ENCODE data around the gene MAST2.
"Not testable (repeated sequence)": the region's sequence is repeated elsewhere in the genome, so short reads cannot be mapped to it uniquely, and the experiment has no call there.

MAST2 gene

DNA sequence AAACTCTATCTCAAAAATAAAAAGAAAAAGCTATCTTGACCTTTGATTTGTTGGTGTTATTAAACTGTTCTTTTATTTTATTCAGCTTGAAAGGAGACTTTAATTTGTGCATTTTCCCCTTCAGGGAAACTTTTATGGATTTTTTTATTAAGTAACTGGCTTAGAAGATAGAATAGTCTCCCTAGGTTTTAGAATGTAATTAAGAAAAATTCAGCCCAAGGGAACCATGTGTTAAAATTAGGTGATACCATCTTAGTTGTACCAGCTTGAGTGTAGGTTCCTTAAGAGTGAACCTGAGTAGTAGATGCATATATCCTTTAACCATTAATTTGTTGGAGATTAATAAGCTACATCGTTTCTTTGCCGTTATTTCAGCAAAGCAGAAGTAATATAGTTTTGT lies 11.4 kb downstream of the MAST2 start:
- DNase-seq (ENCODE audit: low spot score) = no peak

DNA sequence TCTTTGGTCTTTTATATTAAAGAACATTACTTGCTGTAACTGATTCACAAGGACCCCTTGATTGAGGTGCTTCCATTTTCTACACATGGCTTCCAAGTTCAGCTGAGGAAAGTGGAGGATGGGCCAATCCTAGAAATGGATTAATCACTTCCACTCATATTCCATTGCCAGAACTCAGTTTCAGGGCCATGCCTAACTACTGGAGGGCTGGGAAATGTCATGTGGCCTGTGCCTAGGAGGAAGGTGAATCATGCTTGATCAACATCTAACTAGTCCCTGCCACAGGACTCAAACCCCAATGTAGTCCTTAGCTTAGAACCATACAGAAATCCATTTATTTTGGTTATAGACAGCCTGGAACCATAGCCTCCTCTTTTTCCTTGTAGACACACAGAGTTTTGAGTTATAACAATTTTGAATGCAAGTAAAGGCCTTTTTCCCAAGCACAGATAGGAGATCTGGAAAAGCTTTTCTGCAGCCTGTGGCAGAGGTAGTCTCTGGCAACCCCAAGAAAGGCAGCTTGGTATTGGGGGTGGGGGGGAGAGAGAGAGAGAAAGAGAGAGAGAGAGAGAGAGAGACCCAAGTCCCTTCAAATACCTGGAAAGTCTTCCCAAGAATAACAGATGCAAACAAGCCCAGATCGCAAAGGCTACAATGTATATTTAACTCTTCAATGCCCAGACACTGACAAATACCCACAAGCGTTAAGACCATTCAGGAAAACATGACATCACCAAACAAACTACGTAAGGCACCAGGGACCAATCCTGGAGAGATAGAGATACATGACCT lies 12.5 kb downstream of the MAST2 start:
- peak; percentile 43 for DNase-seq (ENCODE audit: low spot score)

DNA sequence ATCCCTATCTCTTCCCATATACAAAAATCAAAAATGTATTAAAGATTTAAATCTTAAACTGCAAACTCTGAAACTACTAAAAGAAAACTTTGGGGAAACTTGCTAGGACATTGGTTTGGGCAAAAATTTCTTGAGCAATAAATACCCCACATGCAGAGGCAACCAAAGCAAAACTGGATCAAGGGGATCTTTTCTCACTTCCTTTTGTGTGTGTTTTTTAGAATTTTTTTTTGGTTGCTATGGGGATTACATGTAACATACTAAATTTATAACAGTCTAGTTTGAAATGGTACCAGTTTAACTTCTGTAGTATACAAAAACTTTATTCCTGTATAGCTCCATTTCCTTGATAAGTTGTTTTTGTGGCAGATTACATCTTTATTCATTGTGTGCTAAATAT lies 16.8 kb downstream of the MAST2 start:
- no peak for DNase-seq (ENCODE audit: low spot score)

DNA sequence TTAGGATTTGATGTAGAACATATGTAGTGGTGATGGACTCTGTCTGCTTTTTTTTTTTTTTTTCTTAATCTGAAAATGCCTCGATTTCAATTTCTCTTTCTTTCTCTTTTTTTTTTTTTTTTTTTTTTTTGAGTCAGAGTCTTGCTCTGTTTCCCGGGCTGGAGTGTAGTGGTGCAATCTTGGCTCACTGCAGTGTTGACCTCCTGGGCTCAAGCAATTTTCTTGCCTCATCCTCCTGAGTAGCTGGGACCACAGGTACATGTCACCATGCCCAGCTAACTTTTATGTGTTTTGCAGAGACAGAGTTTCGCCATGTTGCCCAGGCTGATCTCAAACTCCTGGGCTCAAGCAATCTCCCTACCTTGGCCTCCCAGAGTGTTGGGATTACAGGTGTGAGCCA lies 17.4 kb downstream of the MAST2 start:
- DNase-seq (ENCODE audit: low spot score) = no peak

DNA sequence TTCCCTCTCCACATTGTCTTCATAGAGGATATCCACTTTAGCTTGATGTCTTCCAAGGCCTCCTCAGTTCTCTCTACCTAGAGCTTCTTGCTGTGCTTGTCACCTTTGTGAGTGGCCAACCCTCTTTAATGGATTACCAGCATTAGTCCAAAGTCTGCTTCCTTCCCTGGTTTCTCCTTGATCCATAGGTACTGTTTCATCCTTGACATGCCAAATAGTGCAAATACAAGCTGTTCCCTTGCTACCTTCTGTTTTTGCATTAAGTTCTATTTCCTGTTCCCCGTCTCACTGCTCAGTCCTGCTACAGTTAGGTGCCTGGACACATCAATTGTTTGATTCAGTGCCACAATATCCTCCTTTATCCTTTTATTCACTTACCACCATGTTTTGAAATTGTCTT lies 19.2 kb downstream of the MAST2 start:
- no peak for DNase-seq (ENCODE audit: low spot score)

DNA sequence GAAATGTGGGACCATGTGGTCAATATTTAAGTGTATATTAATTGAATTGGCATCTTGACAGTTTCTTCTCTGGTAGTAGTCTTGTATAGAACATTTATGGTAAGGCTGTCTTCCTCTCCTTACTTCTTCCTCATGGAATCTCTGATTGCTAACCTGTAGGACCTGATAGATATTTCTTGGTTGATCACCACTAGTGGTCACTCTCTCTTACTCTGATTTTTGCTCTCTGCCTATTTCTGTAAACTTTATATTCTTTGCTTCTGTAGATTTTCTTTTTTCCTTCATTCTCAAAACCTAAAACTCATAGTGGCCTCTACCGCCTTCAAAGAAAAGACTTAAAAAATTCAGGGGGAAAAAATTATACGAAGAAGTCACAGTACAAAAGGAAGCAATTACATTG lies 21.2 kb downstream of the MAST2 start:
- DNase-seq (ENCODE audit: low spot score) = no peak

DNA sequence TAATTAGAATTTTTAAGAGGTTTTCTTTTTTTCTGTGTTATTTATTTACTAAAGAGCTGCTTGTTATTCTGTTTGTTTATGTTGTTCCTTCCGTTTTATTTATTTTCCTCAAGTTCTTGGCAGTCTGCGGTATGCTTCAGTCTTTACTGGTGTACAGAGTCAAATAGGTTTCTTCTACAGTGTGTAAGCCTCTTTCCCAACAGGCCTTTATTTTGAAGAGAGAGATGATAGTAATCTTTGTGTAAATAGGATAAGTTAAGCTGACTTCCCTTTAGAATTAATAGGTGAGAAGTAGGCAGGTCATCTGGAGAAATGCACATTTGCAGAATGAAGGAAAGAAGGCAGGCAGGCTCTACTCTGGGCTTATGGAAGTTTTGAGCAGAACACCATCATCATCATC lies 23.8 kb downstream of the MAST2 start:
- no peak for DNase-seq (ENCODE audit: low spot score)

DNA sequence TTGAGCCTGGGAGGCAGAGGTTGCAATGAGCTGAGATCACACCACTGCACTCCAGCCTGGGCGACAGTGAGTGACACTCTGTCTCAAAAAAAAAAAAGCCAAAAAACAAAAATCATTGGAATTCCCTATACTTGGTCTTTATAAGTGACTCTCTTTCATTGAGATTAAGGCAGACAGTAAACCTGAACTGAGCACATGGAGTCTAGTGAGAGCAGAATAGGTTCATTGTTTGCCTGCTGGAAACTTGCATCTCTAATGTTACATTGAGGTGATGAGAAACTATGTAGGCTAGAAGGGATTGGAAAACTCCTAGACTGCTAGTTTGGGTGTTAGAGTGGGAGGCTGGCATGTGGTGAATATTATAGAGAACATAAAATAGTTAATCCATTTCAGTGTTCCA lies 25.4 kb downstream of the MAST2 start:
- DNase-seq (ENCODE audit: low spot score) = no peak

DNA sequence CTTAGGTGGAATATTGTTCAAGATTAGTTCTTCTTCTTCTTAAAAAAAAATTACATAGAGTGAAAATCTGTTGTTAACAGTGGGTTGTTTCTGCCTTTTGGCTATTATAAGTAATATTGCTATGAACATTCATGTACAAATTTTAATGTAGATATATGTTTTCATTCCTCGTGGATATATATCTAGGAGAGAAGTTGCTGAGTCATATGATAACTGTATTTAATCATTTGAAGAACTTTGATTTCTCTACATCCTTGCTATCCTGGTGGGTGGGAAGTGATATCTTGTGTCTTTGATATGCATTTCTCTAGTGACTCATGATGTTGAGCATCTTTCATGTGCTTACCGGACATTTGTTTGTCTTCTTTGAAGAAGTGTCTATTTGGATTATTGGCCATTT lies 29.9 kb downstream of the MAST2 start:
- DNase-seq (ENCODE audit: low spot score) = no peak

DNA sequence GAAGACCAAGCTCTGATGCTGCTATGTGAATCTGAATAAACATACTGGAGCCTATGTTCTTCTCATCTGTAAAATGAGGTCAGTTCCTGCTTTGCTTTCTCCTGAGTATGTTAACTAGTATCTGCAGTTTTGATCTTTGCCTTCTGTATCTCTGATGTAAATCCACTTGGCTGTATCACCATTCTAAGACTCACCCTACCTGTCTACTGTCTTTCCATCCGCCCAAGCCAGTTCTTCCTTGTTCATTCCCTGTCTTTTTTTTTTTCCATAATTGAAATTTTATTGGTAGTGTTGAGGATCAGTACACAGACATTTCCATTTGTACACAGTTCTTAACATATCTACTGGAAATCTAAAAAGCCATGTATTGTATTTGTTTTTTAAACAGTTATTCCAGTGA lies 31.3 kb downstream of the MAST2 start:
- DNase-seq (ENCODE audit: low spot score) = no peak

DNA sequence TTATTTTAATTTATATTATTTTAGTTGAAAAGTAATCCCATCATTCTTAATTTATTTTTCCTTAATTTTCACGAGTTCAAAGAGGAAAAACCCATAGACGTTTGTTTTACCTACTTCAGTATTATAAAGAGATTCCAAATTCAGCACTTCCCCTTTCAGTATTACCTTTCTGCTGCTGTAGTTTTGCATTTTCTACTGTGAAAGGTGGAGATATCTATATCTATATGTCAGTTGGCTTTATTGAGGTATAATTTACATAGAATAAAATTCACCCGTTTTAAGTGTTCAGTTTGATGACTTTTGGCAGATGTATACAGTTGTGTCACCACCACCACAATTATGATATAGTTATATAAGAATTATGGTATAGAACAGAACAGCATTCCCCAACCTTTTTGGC lies 33.0 kb downstream of the MAST2 start:
- DNase-seq (ENCODE audit: low spot score) = no peak

DNA sequence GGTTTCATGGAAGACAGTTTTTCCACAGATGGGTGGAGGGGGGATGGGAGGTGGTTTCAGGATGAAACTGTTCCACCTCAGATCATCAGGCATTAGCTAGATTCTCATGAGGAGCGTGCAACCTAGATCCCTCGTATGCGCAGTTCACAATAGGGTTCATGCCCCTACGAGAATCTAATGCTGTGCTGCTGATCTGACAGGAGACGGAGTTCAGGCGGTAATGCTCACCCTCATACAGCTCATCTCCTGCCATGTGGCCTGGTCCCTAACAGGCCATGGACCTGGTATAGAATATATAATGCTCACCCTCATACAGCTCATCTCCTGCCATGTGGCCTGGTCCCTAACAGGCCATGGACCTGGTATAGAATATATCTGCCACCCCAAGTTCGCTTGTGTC lies 33.4 kb downstream of the MAST2 start:
- not testable (repeated sequence) for DNase-seq (ENCODE audit: low spot score)

DNA sequence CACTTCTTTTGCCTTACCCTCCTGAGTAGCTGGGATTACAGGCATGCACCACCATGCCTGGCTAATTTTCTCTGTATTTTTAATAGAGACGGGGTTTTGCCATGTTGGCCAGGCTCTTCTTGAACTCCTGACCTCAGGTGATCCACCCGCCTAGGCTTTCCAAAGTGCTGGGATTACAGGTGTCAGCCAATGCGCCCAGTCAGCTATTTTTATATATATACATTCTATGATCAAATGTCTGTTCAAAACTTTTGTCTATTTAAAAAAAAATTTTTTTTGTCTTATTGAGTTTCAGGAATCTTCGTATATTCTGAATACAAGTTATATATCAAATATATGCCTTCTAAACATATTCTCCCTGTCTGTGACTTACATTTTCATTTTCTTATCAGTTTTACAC lies 34.9 kb downstream of the MAST2 start:
- DNase-seq (ENCODE audit: low spot score) = not testable (repeated sequence)

DNA sequence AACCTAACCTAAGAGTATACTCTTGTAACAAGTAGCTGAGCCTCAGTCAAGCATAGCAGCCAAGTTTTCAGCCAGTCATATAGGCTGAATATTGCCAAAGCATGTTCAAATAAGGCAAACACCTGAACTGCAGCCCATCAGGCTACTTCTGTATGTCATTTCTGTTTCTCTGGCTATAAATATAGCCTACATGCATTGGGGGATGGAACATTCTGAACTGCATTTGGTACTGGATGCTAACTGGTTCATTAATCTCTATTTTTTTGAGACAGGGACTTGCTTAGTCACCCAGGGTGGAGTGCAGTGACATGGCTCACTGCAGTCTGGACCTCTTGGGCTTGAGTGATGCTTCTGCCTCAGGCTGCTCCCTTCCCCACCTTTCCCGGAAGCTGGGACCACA lies 37.3 kb downstream of the MAST2 start:
- DNase-seq (ENCODE audit: low spot score) = peak; percentile 8

DNA sequence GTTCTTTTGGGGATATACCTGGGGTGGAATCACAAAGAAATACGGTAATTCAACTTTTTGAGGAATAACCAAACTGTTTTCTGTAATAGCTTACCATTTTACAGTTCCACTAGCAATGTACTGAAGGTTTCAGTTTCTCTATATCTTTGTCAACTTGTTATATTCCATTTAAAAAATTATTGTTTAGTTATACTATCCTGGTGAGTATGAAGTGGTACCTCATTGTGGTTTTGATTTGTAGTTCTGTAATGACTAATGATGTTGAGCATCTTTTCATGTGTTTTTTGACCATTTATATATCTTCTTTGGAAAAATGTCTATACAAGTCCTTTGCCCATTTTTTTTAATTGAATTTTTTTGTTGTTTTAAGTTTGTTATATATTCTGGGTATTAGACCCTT lies 39.4 kb downstream of the MAST2 start:
- no peak for DNase-seq (ENCODE audit: low spot score)

DNA sequence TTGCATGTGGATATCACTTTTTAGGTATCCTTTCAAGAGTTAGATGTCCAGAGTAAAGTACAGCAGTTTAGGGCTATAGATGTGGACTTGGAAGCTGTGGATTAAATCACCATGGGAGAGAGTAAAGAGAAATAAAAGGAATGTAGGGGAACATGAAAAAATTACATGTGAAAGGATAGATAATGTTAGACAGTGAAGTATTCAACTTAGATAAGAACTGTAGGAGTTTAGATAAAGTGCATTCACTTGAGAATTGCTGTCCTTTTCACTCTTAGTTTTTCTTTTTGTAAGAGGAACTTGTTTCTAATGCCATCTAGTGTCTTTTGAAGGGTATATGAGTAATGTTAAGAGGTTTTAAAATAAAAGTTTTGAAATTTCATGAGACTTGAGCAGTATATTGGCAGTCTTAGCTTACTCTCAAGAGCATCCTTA lies 40.1 kb downstream of the MAST2 start:
- peak; percentile 16 for DNase-seq (ENCODE audit: low spot score)

DNA sequence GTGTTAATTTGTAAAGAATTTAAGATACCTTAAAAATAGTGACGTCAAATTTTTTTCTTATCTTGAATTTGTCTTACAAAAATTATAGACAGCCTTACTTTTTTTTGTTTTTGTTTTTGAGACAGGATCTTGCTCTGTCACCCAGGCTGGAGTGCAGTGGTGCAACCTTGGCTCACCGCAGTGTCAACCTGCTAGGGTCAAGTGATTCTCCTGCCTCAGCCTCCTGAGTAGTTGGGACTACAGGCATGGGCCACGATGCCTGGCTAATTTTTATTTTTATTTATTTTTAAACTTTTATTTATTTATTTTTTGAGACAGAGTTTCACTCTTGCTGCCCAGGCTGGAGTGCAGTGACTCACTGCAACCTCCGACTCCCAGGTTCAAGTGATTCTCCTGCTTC lies 40.6 kb downstream of the MAST2 start:
- not testable (repeated sequence) for DNase-seq (ENCODE audit: low spot score)

DNA sequence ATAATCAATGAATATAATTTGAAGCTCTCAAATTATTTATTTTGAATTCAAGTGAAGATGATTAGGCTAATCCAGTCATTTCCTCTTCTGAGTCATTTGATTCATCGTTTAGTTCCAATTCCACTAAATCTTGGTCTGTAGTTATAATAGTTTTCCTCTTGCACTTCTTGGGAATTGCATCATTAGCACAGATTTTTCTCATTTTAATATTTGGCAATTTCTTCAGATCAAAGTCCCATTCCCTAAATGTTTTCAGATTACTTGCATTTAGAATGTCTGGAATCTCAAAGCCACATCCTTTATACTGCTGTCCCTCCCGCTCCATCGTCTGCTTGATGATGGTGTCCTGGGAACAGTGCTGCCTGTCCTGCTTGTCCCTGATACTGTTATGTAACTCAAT lies 43.5 kb downstream of the MAST2 start:
- DNase-seq (ENCODE audit: low spot score) = peak; percentile 63

DNA sequence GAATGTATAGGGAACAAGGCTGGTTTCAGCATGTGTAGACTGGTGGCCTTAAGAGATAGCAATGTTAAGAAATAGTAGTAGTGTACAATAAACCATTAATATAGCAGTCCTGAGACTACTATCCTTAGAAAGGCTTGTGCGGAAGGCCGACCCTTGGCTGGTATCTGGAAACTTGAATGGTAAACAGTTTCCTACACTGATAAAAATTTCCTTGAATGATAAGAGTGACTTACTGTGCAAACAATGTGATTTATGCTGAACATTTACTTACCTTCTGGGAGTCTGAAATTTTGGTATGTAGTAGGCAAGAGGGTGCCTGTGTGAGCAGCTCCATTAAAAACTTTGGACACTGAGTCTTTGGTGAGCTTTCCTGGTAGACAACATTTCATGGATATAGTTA lies 44.7 kb downstream of the MAST2 start:
- no peak for DNase-seq (ENCODE audit: low spot score)

DNA sequence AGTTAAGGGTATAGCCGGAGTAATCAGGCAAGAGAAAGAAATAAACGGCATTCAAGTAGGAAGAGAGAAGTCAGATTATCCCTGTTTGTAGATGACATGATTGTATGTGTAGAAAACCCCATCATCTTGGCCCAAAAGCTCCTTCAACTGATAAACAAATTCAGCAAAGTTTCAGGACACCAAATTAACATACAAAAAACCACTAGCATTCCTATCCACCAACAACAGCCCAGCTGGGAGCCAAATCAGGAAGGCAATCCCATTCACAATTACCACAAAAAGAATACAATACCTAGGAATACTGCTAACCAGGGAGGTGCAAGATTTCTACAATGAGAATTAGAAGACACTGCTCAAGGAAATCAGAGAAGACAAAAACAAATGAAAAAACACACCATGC lies 45.3 kb downstream of the MAST2 start:
- no peak for DNase-seq (ENCODE audit: low spot score)

DNA sequence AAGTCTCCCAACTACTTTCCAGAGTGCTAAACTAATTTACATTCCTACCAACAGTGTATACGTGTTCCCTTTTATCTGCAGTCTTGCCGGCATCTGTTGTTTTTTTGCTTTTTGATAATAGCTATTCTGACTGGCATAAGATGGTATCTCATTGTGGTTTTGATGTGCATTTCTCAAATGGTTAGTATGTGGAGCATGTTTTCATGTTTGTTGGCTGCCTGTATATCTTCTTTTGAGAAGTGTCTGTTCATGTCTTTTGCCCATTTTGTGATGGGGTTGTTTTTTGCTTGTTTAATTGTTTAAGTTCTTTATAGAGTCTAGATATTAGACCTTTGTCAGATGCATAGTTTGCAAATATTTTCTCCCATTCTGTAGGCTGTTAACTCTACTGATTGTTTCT lies 46.6 kb downstream of the MAST2 start:
- DNase-seq (ENCODE audit: low spot score) = no peak

DNA sequence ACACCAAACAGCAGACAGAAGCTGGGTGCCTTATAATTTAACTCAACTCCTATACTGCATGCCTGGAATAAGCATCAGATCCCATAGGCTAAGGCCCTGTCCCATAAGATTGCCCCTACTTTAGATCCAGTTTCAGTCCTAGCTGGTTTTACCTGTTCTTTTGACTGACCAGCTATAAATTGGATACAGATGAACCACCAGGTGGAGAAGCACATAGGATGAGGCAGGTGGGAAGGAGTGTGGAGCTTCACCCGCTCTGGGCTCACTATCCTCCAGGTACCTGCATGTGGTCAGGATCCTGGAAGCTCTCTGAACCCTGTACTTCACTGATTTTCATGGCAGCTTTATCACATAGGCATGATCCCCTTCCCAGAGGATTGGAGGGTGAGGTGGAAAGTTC lies 51.3 kb downstream of the MAST2 start:
- no peak for DNase-seq (ENCODE audit: low spot score)

DNA sequence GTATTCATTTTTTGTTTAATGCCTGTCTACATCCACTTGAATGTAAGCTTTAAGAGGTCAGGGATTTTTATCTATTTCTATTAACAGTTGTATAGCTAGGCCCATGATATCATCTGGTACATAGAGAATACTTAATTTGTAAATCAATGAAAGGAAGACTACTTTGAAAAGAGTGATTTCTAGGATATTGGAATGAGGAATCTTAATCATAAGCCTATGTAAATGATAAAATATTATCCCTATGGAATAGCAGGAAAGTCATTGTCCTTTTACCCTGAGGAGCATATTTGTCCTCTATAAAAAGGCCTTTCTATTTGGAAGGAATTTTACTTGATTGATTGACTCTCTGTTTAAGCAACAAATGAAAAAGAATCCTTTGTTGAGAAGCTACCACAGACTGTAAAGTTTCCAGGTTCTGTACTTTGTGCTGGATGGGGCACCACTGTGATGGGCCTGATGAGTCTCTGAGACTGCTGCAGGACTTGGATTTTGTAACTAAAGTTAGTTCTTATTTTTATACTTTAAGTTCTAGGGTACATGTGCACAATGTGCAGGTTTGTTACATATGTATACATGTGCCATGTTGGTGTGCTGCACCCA lies 53.8 kb downstream of the MAST2 start:
- no peak for DNase-seq (ENCODE audit: low spot score)
